Activated naive CD4-positive, alpha-beta T cell treated with Interleukin-2 at 50 U/mL for 16 hours (primary cell): ENCODE data around the gene COA1.
"Not testable (repeated sequence)": the region's sequence is repeated elsewhere in the genome, so short reads cannot be mapped to it uniquely, and the experiment has no call there.

Experiments
- DNase-seq: peaks from one replicate; pipeline ENCODE4 v3.0.0-alpha.2; 2020

Gene COA1

GRCh38 chr7:43726466-43726865, 2.9 kb downstream of the COA1 start:
- no peak for DNase-seq

DNA sequence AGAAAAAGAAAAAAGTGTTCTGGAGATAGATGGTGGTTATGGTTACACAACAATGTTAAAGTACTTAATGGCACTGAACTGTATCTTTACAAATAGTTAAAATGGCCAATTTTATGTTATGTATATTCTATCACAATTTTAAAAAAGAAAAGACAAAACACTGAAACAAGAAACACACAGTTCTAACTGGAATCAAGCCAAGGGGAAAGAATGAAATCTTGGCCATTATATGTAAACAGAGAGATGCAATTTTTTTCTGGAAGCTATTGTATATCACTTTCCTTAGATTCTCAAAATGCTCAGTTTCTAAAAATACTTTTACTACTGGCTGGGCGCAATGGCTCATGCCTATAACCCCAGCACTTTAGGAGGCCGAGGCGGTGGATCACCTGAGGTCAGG, 4.1 kb downstream of the COA1 start:
- no peak for DNase-seq

DNA sequence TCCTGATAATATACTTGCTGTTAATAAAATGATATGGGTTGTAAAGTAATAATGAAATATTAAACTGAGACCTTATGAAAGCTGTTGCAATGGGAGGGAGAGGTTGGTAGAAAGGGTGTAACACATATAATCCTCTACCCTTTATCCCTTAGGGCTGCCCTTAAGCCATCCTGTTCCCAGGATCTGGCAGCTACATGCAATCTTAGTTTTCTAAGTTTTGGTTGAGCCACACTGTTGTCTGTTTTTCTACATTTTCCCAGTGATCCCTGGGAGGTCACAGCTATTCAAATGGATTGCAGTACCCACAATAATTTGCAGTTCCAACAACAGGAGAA, 6.3 kb downstream of the COA1 start:
- DNase-seq: no peak

- DNase-seq: no peak
Observed at GRCh38 chr7:43721193-43721806, 8.0 kb downstream of the COA1 start.

- no peak for DNase-seq
Observed at GRCh38 chr7:43716598-43716997, 12.7 kb downstream of the COA1 start.

DNA sequence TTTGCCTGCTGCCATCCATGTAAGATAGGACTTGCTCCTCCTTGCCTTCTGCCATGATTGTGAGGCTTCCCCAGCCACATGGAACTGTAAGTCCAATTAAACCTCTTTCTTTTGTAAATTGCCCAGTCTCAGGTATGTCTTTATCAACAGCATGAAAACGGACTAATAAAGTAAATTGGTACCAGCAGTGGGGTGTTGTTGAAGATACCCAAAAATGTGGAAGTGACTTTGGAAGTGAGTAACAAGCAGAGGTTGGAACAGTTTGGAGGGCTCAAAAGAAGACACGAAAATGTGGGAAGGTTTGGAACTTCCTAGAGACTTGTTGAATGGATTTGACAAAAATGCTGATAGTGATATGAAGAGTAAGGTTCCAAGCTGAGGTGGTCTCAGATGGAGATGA, 13.4 kb downstream of the COA1 start:
- not testable (repeated sequence) for DNase-seq

GRCh38 chr7:43711503-43711902, 17.8 kb downstream of the COA1 start:
- DNase-seq: no peak

GRCh38 chr7:43708055-43708454, 21.3 kb downstream of the COA1 start:
- DNase-seq: not testable (repeated sequence)

GRCh38 chr7:43703573-43703972, 25.8 kb downstream of the COA1 start:
- no peak for DNase-seq

- DNase-seq: no peak
Observed at GRCh38 chr7:43702974-43703373, 26.3 kb downstream of the COA1 start.

DNA sequence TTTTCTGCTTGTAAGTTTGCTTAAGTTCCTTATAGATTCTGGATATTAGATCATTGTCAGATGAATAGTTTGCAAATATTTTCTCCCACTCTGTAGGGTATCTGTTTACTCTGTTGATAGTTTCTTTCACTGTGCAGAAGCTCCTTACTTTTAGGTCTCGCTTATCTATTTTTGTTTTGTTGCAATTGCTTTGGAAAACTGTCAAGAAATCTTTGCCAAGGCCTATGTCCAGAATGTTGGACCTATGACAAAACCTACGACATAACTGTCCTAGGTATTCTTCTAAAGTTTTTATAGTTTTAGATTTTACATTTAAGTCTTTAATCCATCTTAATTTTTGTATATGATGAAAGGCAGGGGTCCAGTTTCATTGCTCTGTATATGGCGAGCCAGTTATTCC, 27.4 kb downstream of the COA1 start:
- no peak for DNase-seq

DNA sequence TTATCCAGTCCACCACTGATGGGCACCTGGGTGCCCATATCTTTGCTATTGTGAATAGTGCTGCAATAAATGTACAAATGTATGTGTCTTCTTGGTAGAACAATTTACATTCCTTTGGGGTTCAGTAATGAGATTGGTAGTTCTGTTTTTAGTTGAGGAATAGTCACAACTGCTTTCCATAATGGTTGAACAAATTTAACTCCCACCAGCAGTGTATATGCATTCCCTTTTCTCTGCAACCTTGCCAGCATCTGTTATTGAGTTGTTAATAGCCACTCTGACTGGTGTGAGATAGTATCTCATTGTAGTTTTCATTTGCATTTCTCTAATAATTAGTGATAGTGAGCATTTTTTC, 27.8 kb downstream of the COA1 start:
- no peak for DNase-seq

DNA sequence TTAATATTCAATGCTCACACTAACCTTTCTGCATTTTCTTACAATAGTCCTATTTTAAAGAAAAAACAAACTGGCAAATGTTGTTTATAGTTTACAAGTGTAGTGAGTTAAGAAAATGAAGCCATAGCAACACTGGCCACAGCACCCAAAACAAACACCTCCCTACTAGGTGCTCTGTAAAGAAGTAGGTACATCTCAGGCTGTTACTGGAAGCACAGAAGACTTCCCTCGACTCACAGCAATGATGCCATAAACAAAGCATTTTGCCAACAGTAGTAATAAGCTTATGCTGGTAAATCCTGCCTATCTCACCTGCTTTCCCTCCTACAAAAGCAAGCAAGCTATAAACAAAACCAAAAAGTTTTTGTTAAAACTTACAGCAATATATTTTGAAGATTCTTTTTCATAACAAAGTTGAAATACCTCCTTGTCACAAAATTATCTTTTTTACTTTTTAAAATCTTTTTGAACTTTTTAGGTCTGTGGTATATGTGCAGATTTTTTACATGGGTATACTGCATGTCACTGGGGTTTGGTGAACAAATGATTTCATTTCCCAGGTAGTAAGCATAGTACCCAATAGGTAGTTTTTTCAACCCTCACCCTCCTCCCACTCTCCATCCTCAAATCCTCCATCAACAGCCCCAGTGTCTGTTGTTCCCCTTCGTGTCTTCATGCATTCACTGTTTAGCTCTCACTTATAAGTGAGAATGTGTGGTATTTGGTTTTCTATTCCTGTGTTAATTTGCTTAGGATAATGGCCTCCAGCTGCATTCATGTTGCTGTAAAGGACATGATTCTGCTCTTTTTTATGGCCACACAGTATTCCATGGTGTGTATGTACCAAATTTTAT, 28.4 kb downstream of the COA1 start:
- no peak for DNase-seq

DNA sequence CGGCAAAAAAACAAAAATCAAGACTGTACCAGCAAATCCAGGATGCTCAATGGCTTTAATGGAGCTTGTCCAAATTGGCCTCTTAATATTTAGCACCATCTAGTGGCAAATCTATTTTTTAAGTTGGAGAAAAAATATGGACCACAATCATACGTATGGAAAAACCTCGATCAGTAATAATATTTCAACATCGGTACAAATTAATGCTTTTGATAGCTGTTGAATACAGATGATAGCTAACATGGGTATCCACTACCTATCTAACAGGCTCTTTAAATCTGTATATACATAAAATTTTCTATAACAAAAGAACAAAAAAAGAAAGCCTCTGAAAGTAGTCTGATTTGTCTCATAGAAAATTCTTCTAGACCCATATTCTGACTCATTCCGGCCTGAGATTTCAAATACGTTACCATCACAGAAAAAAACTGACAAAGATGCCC, 29.2 kb downstream of the COA1 start:
- no peak for DNase-seq

DNA sequence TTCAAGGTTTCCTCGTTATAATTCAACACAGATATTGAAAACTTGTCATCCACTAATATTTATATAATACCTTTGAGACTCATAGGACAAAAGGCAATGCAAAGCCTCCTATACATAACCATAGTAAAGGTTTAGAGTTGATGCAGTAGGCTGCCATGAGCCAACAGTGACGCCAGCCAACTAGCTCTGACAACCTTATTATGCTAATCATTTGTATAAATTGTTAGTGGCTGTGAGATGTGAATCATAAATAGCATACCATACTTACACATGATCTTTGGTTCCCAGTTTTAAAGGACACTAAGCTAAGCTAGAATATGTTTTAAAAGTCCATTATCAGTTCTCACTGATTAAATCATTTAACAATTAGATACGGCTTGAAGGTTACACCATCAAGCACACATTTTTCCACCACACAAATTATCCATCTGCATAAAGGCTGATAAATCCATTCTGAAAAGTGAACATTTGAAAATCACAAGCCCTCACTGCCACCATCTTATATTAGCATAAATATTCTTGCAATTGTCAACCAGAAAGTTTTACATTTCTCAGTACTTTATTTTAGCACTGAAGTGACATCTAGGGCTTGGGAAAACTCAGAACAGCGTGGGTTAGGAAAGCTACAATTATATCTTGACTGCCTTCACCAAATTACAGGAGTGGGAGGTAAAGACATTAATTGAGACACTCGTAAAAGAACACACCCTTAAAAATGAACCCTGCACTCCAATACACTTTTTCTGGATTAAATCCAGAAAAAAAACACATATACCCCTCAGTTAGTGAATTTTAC, 30.7 kb downstream of the COA1 start:
- DNase-seq: no peak

GRCh38 chr7:43697690-43698089, 31.6 kb downstream of the COA1 start:
- DNase-seq: no peak

GRCh38 chr7:43695365-43695764, 34.0 kb downstream of the COA1 start:
- DNase-seq: no peak

DNA sequence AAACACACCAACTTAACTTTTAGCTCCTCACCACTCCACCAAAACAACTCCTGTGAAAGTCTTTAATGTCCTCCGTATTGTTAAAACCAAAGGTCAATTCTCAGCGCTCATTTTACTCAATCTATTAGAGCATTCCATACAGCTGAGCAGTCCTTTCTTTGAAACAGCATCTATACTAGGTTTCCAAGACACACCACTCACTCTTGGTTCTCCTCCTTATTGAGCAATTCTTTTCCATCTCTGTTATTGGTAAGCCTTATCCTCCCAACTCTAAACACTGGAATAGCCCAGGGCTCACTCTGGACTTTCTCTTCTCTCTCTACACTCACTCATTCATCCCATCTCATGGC, 34.9 kb downstream of the COA1 start:
- no peak for DNase-seq

GRCh38 chr7:43693687-43694398, 35.5 kb downstream of the COA1 start:
- no peak for DNase-seq

GRCh38 chr7:43692582-43693373, 36.5 kb downstream of the COA1 start:
- DNase-seq: no peak

- DNase-seq: no peak
Observed at GRCh38 chr7:43691611-43692010, 37.7 kb downstream of the COA1 start.

- DNase-seq: no peak
Observed at GRCh38 chr7:43689115-43689514, 40.2 kb downstream of the COA1 start.

GRCh38 chr7:43687866-43688265, 41.5 kb downstream of the COA1 start:
- DNase-seq: not testable (repeated sequence)
